ENCODE results near the gene TIMM13. TPM values are rescaled to one million over a fixed set of nuclear protein-coding genes. Genes with fewer than 3 reads are reported as not detected.

The TIMM13 gene
- 55.0 TPM for total RNA-seq

DNA sequence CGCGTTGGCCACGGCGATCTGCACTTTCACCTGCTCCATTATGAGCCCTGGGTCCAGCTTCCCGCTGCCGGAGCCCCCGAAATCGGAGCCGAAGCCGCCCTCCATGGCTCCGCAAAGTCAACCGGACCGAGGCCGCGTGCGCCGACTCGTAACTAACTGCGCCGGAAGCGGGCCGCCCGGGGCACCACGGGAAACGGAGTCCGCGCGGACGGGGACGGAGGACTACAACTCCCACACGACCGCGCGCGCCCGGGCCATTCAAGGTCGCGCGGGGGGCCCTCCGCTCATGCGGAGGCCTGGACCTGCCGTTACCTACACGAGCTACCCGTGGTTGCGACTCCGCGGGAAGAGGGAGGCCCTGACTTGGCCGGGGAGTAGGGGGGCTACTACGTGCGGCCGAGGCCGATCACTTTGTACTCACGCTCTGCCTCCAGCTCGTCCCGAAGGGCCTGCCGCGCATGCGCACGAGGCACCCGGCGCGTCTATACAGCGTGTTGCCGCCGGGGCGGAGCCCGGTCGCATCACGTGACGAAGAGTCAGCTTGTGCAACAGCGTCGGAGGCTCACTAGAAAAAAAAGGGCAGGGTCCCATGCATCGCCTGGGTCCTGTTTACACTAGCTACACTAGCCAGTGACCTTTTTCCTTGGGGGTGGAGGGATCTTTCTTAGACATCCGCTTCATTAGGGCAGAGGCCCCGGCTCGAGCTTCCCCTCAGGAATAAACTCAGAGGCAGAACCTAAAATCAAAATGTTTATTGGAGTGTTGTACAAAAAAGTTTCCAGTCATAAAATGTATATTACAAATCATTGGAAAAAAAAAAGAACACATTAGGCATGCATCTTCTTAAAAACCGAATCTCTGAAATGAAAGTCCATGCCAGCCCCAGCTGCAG, at the start of gene TIMM13:
TSS of gene TIMM13 (minus strand) at position 158 of the 892 bp plus-strand sequence. CDS start at position 105, 53 bp downstream.
- intact Hi-C loops (cut with DNase I) = loop anchor here (1.0 to 2.0 kb wide), 2 partner anchors 30 to 183 kb away; no protein-coding TSS in a partner anchor
- peaks cover 19 to 25% of the 10 kb centered on the region in 2 donors for H3K4me1 ChIP-seq
- TF ChIP-seq, protein P1, sequence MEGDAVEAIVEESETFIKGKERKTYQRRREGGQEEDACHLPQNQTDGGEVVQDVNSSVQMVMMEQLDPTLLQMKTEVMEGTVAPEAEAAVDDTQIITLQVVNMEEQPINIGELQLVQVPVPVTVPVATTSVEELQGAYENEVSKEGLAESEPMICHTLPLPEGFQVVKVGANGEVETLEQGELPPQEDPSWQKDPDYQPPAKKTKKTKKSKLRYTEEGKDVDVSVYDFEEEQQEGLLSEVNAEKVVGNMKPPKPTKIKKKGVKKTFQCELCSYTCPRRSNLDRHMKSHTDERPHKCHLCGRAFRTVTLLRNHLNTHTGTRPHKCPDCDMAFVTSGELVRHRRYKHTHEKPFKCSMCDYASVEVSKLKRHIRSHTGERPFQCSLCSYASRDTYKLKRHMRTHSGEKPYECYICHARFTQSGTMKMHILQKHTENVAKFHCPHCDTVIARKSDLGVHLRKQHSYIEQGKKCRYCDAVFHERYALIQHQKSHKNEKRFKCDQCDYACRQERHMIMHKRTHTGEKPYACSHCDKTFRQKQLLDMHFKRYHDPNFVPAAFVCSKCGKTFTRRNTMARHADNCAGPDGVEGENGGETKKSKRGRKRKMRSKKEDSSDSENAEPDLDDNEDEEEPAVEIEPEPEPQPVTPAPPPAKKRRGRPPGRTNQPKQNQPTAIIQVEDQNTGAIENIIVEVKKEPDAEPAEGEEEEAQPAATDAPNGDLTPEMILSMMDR (IDR thresholded peaks at IDR 0.05) = no peak

DNA sequence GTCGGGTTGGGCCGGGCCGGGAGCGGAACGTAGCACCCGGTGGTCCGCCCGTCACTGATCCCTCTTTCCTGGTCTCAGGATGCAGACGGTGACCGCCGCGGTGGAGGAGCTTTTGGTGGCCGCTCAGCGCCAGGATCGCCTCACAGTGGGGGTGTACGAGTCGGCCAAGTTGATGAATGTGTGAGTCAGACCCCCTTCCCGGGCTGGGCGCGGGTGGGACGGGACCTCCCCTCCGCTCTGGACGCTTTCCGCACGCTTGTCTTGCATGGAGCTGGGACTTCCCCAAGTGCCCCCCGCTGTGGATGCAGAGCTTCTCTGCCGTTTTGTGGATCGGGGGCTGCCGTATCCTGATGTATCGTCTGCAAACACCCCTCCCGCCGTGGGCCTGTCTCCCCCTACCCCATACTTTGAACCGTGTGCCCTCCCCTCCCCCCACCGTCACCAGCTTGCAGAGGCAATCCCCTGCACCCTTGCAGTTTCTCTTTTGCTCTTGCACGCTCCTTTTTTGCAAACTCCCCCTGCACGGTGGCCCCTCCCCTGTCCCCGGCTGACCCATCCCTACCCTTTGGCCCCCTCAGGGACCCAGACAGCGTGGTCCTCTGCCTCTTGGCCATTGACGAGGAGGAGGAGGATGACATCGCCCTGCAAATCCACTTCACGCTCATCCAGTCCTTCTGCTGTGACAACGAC, 49.2 kb upstream of the TIMM13 start:
- no peaks in the 10 kb centered on the region for H3K27me3 ChIP-seq
- intact Hi-C loops (cut with DNase I) = loop anchor here (1.0 to 5.0 kb wide), 3 partner anchors 19 to 151 kb away; no protein-coding TSS in a partner anchor
- peaks cover 7 to 16% of the 10 kb centered on the region in 2 donors for H3K4me1 ChIP-seq
- DNase-seq (ENCODE audit: low spot score in 2 of 2) = peak in 1 of 2 donors; percentile 84
- H3K27ac ChIP-seq = peak overlapping the region; percentile 88 to 90
- peak overlapping the region; percentile 94 to 98 for H3K4me3 ChIP-seq
- H3K9me3 ChIP-seq = no peaks in the 10 kb centered on the region
- H3K36me3 ChIP-seq = peaks cover 11 to 15% of the 10 kb centered on the region in 2 donors
- TF ChIP-seq, protein P1 (IDR thresholded peaks at IDR 0.05) = no peak

More for the DNA sequence above, at the start of gene TIMM13:
- Histone ChIP-seq H3K9me3 (no peaks in the 10 kb centered on the region), H3K36me3 (peaks cover 6 to 23% of the 10 kb centered on the region in 2 donors), H3K27ac (peak within 1 kb of the TSS; percentile 86 to 95), H3K4me3 (peak within 1 kb of the TSS; percentile 69 to 77), H3K27me3 (no peaks in the 10 kb centered on the region)
- peak; percentile 88 to 98 for DNase-seq (ENCODE audit: low spot score in 2 of 2)

DNA sequence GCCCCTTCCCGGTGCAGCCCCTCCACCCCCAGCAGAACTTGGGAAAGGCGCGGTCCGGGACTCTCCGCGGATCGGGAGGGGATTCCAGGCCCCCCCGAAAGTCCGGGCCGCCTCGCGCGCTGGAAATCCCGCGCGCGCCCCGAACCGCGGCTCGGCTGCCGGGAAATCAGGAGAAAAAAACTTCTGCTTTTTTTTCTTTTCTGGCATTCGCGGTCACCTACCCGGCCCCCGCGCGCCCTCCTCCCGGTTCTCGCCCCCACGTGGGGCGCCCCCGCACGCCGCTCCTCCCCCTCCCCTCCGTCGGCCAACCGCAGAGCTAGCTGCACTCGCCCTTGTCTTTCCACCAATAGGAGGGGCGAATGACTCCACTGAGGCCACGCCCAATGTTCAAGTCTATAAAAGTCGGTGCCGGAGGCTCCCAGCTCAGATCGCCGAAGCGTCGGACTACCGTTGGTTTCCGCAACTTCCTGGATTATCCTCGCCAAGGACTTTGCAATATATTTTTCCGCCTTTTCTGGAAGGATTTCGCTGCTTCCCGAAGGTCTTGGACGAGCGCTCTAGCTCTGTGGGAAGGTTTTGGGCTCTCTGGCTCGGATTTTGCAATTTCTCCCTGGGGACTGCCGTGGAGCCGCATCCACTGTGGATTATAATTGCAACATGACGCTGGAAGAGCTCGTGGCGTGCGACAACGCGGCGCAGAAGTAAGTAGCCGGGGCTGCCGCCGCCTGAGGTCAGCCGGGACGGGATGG, 48.5 kb upstream of the TIMM13 start, which contains the start of gene GADD45B:
TSS of gene GADD45B (plus strand) at position 426 of the 749 bp plus-strand sequence. CDS start at position 658, 232 bp downstream.
- Histone ChIP-seq H3K27me3 (no peaks in the 10 kb centered on the region), H3K27ac (peak within 1 kb of the TSS; percentile 88 to 95), H3K9me3 (no peaks in the 10 kb centered on the region), H3K4me3 (peak within 1 kb of the TSS; percentile 94 to 98), H3K4me1 (peaks cover 3 to 16% of the 10 kb centered on the region in 2 donors), H3K36me3 (peaks cover 11 to 15% of the 10 kb centered on the region in 2 donors)
- TF ChIP-seq, protein P1 (IDR thresholded peaks at IDR 0.05) = peak in 1 of 3 experiments; percentile 19
- peak; percentile 89 to 99 for DNase-seq (ENCODE audit: low spot score in 2 of 2)
- intact Hi-C loops (cut with DNase I) = loop anchor here (1.0 to 5.0 kb wide), 6 partner anchors 19 to 151 kb away; no protein-coding TSS in a partner anchor

DNA sequence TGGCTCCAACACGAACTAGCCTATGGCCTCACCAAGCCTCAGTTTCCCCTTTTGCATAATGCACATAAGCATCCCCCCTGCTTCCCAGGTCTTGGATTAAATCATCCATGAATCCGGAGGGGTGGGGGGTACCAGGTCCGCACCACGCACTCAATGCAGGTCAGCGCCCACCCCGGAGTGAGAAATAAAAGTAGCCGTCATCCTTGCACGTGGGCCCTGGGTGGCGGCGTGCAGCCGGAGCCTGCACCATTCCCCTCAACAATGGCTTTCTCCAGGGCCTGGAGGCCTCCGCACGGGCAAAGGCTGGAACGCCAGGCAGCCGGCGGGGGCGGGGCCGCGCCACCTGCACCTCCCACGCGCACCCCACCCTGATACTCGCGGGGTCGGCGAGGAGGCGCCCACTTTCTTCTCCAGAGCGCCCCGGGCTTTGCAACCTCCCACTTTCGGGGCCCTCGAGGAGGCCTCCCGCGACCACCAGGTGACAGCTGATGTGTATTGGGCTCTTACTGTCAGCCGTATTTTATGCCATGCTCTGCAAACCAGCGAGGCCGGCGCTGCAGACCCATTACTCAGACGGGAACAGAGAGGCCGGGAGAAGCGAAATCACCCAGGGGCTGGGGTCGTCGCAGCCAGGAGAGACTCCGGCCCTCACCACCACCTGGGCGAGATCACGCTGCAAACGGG, 47.8 kb upstream of the TIMM13 start:
- Histone ChIP-seq H3K4me1 (peaks cover 3 to 16% of the 10 kb centered on the region in 2 donors), H3K27me3 (no peaks in the 10 kb centered on the region), H3K4me3 (peak overlapping the region; percentile 94 to 98), H3K36me3 (peaks cover 11 to 15% of the 10 kb centered on the region in 2 donors), H3K9me3 (no peaks in the 10 kb centered on the region), H3K27ac (peak overlapping the region; percentile 88 to 95)
- intact Hi-C loops (cut with DNase I) = loop anchor here (2.0 to 5.0 kb wide), 4 partner anchors 50 to 152 kb away; no protein-coding TSS in a partner anchor
- TF ChIP-seq, protein P1 (IDR thresholded peaks at IDR 0.05) = no peak
- DNase-seq (ENCODE audit: low spot score in 2 of 2) = peak in 1 of 2 donors; percentile 81

Measured in ascending aorta (tissue), 2 donors.